K562 (cell line): Measurements from ENCODE around the gene ACOT13. TPM values are rescaled to one million over a fixed set of nuclear protein-coding genes. Genes with fewer than 3 reads are reported as not detected.

Experiments used
- ATAC-seq: fragments of 200-7000 bp; cut with Tn5 transposase; 3 replicates; pipeline ENCODE4 v1.9.1; 2020; ENCODE audit warnings: moderate library complexity
- BruUV-seq: library from RNA; stranded (reverse); fragments of 400-500 nt; replicated peaks from 2 replicates; lab custom pipeline; 2021; lab: Mats Ljungman, UMichigan
- CTCF ChIA-PET: fragments of 300-600 bp; formaldehyde crosslinking; extraction: SDS; loops from one replicate; lab custom pipeline; 2021; ENCODE audit warnings: low intra/inter-chr PET ratio; lab: Yijun Ruan, JAX
- POLR2A ChIA-PET: fragments of 300-600, 350-650 bp; sonication (Branson Sonifier 250); formaldehyde crosslinking; extraction: SDS; loops from one replicate; lab custom pipeline; 2021; ENCODE audit warnings: antibody characterized with exemption, inconsistent platforms; lab: Yijun Ruan, JAX
- DNase-seq, 4 experiments: peaks; one replicate each; pipeline versions ENCODE4 v3.0.0 to v3.0.0-alpha.2; 2011 to 2018; ENCODE audit warnings: low spot score in 3 of 4, mixed read lengths in 3 of 4; ENCODE audit errors: extremely low read depth in 1 of 4
- FAIRE-seq: peaks from 2 replicates; lab custom pipeline; 2011; peaks lifted over from hg19 to GRCh38; lab: Jason Lieb, UNC
- H2AFZ ChIP-seq: 2 replicates; pipeline ENCODE4 v1.6.0; 2011; ENCODE audit warnings: low read depth, low read length, control low read depth, inconsistent platforms
- H3K27ac ChIP-seq: fragments of 200-600 bp; 3 replicates; pipeline ENCODE4 v1.8.0; 2011; ENCODE audit warnings: low read depth, mild to moderate bottlenecking, control low read depth, inconsistent platforms, low read length, moderate library complexity, mixed read lengths; ENCODE audit errors: extremely low read depth
- H3K27me3 ChIP-seq, 2 experiments: fragments of 300-600 bp in 1 of 2; 2 replicates in 1 of 2; 3 replicates in 1 of 2; pipeline versions ENCODE4 v1.6.0 to v1.8.0; 2011; ENCODE audit warnings: inconsistent platforms in 2 of 2, low read length in 2 of 2, mild to moderate bottlenecking in 1 of 2, mixed read lengths in 1 of 2, moderate library complexity in 1 of 2; ENCODE audit not compliant: control insufficient read depth in 2 of 2, insufficient read depth in 2 of 2
- H3K36me3 ChIP-seq: fragments of 300-600 bp; 3 replicates; pipeline ENCODE4 v1.8.0; 2011; ENCODE audit warnings: mild to moderate bottlenecking, low read length, inconsistent platforms; ENCODE audit not compliant: control insufficient read depth, insufficient read depth
- H3K4me1 ChIP-seq, 2 experiments: fragments of 200-600 bp in 1 of 2; replicated peaks in 1 of 2; 2 replicates in 1 of 2; 3 replicates in 1 of 2; pipeline versions ENCODE4 v1.5.1 to v1.8.0; 2011; ENCODE audit warnings: inconsistent platforms in 2 of 2, low read length in 2 of 2, mild to moderate bottlenecking in 1 of 2, mixed read lengths in 1 of 2, moderate library complexity in 1 of 2; ENCODE audit not compliant: control insufficient read depth in 2 of 2, insufficient read depth in 2 of 2
- H3K4me2 ChIP-seq: 2 replicates; pipeline ENCODE4 v1.6.1; 2011; ENCODE audit warnings: low read length, control low read depth, inconsistent platforms, mixed read lengths; ENCODE audit not compliant: insufficient read depth
- H3K4me3 ChIP-seq: fragments of 200-600 bp; sonication (generic), shearing (Covaris generic); 2 replicates; pipeline ENCODE4 v1.5.1; 2016; ENCODE audit warnings: control low read depth, inconsistent platforms
- H3K79me2 ChIP-seq: fragments of 200-600 bp; 3 replicates; pipeline ENCODE4 v1.8.0; 2011; ENCODE audit warnings: low read length, inconsistent platforms; ENCODE audit not compliant: control insufficient read depth, insufficient read depth
- H3K9ac ChIP-seq, 2 experiments: 2 replicates each; pipeline versions ENCODE4 v1.6.0 to v1.6.1; 2011; ENCODE audit warnings: low read depth in 2 of 2, low read length in 2 of 2, control low read depth in 1 of 2, inconsistent platforms in 1 of 2, mild to moderate bottlenecking in 1 of 2, mixed read lengths in 1 of 2; ENCODE audit not compliant: insufficient read depth in 1 of 2
- H3K9me1 ChIP-seq: one replicate; pipeline ENCODE4 v1.6.0; 2011; ENCODE audit warnings: inconsistent platforms, mild to moderate bottlenecking, low read length, moderate library complexity; ENCODE audit not compliant: control insufficient read depth, insufficient read depth
- H3K9me3 ChIP-seq: replicated peaks from 2 replicates; pipeline ENCODE4 v1.5.1; 2011; ENCODE audit warnings: low read depth, low read length, inconsistent platforms; ENCODE audit not compliant: control insufficient read depth, insufficient read depth
- H4K20me1 ChIP-seq: replicated peaks from 2 replicates; pipeline ENCODE4 v1.6.1; 2011; ENCODE audit warnings: low read length, inconsistent platforms, mixed read lengths; ENCODE audit not compliant: control insufficient read depth, insufficient read depth
- FOXJ3 ChIP-seq: sonication (generic); formaldehyde crosslinking; IDR thresholded peaks from 2 replicates; pipeline ENCODE4 v1.4.0; 2020; ENCODE audit warnings: mild to moderate bottlenecking, missing genetic modification reagents
- MTA2 ChIP-seq: fragments of 450-650 bp; IDR thresholded peaks from 2 replicates; pipeline ENCODE4 v1.6.1; 2016; ENCODE audit warnings: low read depth
- PHF20 ChIP-seq: fragments of 450-650 bp; IDR thresholded peaks from 2 replicates; pipeline ENCODE4 v1.6.1; 2018; ENCODE audit not compliant: partially characterized antibody
- SOX6 ChIP-seq: fragments of 450-650 bp; IDR thresholded peaks from 2 replicates; pipeline ENCODE4 v1.6.1; 2014; ENCODE audit warnings: mild to moderate bottlenecking
- ZNF274 ChIP-seq: IDR thresholded peaks from 2 replicates; pipeline ENCODE4 v1.6.1; 2011; ENCODE audit warnings: low read depth, mild to moderate bottlenecking, low read length, moderate library complexity, borderline replicate concordance
- ZNF3 ChIP-seq: fragments of 250-450 bp; sonication (Bioruptor Pico); IDR thresholded peaks from 2 replicates; pipeline ENCODE4 v1.5.0; 2021; ENCODE audit warnings: mild to moderate bottlenecking, moderate library complexity
- ZNF316 ChIP-seq: fragments of 450-650 bp; IDR thresholded peaks from 2 replicates; pipeline ENCODE4 v1.6.1; 2016
- WGBS: fragments of 100-300 bp; shearing (Covaris generic); methylation state at CpG from one replicate; pipeline ENCODE4 v1.1.6; 2016; ENCODE audit warnings: low coverage, mixed read lengths; ENCODE audit not compliant: insufficient coverage; ENCODE audit errors: missing lambda C conversion rate; 5-methylcytosine and 5-hydroxymethylcytosine counted together
- in situ Hi-C: fragments of 300-500 bp; cut with MboI; formaldehyde crosslinking; loops from 4 replicates; pipeline ENCODE4 v1.15.0; 2018; ENCODE audit warnings: inconsistent platforms, mixed read lengths
- intact Hi-C: fragments of 100-400 bp; cut with micrococcal nuclease; formaldehyde crosslinking; loops from 2 replicates; pipeline ENCODE4 v1.14.2; 2022
- polyA plus RNA-seq, 8 experiments: library from polyadenylated mRNA; depleted of rRNA in 4 of 8; stranded (reverse) in 5 of 8; unstranded in 3 of 8; fragments of >200 nt; fragmentation: Nextera tagmentation in 2 of 8; fragmentation: Illumina TruSeq in 1 of 8; extraction: Ambion mirVana in 2 of 8; extraction: Trizol in 1 of 8; gene quantifications; 2 replicates each; pipeline versions ENCODE4 v1.2.1 to v1.2.3, GENCODE V29; 2011 to 2014; ENCODE audit warnings: inconsistent platforms in 1 of 8, missing spikeins in 1 of 8
- total RNA-seq, 7 experiments: library from RNA; depleted of rRNA in 6 of 7; stranded (reverse); fragments of >200 nt in 6 of 7; fragmentation: Illumina TruSeq in 2 of 7; extraction: Trizol in 2 of 7; gene quantifications; 2 replicates each; pipeline versions ENCODE4 v1.2.1 to v1.2.3, GENCODE V29; 2011 to 2021; ENCODE audit warnings: low replicate concordance in 1 of 7
- TF ChIP-seq, protein P1 (sequence below): fragments of 250-450 bp; sonication (Bioruptor Pico); IDR thresholded peaks from 2 replicates; pipeline ENCODE4 v1.8.0; 2021; ENCODE audit warnings: moderate library complexity, mild to moderate bottlenecking, inconsistent platforms
- TF ChIP-seq, protein P2 (sequence below), 2 experiments: fragments of 450-650 bp in 1 of 2; IDR thresholded peaks; 2 replicates each; pipeline ENCODE4 v1.6.1; 2011 to 2017; ENCODE audit warnings: low read depth in 2 of 2, antibody characterized with exemption in 1 of 2, borderline replicate concordance in 1 of 2, low read length in 1 of 2, mild to moderate bottlenecking in 1 of 2, mixed read lengths in 1 of 2; ENCODE audit not compliant: control insufficient read depth in 1 of 2
- TF ChIP-seq, protein P3 (sequence below): sonication (generic); formaldehyde crosslinking; IDR thresholded peaks from 2 replicates; pipeline ENCODE4 v1.8.0; 2022; ENCODE audit warnings: mild to moderate bottlenecking, missing genetic modification reagents

Gene ACOT13
- total and polyA plus RNA-seq, 9 of the 15 experiments (the other 6 are each of a cell fraction or from before 2014, with no cell fraction given), result 14.1 to 129 (median 65.7) TPM

DNA sequence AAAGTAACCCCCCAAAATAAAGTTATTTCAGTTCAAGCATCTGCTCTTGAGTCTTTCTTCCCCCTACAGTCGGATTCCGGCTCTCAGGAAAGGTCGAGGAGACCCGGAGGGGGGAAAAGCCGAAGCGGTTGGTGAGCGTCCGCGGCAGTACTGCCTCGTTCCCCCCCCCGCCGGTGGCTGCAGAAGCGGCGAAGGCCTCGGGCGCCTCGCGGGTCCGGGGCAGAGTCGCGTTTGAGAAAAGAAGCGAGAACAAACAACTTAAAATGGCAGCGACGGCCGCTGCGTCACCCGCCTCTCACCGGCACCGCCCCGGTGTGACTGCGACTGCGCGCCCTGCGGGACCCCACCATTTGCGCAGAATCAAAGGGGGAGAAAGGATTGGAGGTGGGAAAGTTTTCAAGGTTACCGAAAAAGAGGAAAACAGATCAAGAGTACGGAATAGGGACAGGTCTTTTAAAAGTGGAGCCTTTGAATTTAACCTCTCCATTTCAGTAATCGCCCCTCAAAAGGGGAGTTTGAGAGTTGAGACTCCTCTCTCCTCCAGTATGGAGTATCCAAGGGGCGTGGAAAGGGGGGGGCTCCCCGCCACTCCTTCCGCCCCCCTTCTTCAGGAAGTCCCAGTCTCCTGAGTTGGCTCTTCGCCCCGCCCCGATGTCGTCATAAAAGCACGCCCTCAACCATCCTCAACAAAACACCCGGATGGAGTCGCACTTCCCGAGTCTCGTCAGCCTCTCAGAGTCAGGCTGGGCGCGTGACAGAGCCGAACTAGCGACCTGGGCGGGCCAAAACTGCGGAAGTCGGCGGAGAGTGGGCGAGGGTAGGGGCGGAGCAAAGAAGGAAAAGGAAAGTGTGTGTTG, 54.0 kb downstream of the ACOT13 start:
- in situ Hi-C loops, result no loop called here
- POLR2A ChIA-PET, result interaction anchor here (0.6 to 3.0 kb wide), 11 partner anchors 8 to 53 kb away, joined by 3 to 22 read pairs (median 4); partner anchors contain the start of genes ACOT13 and TDP2
- TF ChIP-seq, protein P1, sequence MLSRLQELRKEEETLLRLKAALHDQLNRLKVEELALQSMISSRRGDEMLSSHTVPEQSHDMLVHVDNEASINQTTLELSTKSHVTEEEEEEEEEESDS, result no peak
- TF ChIP-seq ZNF3 (CRISPR knock-in tag) (peak; percentile 60; the same call in 1 of the 2 replicates), MTA2 (no peak), ZNF274 (no peak), FOXJ3 (CRISPR knock-in tag) (no peak), ZNF316 (0 out of 2 replicates have a peak, but pooled peaks have one; percentile 12), PHF20 (peak; percentile 86), SOX6 (peak; percentile 50; the same call in 1 of the 2 replicates)
- TF ChIP-seq, protein P2, sequence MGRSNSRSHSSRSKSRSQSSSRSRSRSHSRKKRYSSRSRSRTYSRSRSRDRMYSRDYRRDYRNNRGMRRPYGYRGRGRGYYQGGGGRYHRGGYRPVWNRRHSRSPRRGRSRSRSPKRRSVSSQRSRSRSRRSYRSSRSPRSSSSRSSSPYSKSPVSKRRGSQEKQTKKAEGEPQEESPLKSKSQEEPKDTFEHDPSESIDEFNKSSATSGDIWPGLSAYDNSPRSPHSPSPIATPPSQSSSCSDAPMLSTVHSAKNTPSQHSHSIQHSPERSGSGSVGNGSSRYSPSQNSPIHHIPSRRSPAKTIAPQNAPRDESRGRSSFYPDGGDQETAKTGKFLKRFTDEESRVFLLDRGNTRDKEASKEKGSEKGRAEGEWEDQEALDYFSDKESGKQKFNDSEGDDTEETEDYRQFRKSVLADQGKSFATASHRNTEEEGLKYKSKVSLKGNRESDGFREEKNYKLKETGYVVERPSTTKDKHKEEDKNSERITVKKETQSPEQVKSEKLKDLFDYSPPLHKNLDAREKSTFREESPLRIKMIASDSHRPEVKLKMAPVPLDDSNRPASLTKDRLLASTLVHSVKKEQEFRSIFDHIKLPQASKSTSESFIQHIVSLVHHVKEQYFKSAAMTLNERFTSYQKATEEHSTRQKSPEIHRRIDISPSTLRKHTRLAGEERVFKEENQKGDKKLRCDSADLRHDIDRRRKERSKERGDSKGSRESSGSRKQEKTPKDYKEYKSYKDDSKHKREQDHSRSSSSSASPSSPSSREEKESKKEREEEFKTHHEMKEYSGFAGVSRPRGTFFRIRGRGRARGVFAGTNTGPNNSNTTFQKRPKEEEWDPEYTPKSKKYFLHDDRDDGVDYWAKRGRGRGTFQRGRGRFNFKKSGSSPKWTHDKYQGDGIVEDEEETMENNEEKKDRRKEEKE (IDR thresholded peaks at IDR 0.05; ENCODE audit: borderline replicate concordance in 1 of 2, control insufficient read depth in 1 of 2, low read depth in 2 of 2, low read length in 1 of 2), result peak in 1 of 2 experiments; percentile 99; a peak in 2 of 4 replicates
- TF ChIP-seq, protein P3, sequence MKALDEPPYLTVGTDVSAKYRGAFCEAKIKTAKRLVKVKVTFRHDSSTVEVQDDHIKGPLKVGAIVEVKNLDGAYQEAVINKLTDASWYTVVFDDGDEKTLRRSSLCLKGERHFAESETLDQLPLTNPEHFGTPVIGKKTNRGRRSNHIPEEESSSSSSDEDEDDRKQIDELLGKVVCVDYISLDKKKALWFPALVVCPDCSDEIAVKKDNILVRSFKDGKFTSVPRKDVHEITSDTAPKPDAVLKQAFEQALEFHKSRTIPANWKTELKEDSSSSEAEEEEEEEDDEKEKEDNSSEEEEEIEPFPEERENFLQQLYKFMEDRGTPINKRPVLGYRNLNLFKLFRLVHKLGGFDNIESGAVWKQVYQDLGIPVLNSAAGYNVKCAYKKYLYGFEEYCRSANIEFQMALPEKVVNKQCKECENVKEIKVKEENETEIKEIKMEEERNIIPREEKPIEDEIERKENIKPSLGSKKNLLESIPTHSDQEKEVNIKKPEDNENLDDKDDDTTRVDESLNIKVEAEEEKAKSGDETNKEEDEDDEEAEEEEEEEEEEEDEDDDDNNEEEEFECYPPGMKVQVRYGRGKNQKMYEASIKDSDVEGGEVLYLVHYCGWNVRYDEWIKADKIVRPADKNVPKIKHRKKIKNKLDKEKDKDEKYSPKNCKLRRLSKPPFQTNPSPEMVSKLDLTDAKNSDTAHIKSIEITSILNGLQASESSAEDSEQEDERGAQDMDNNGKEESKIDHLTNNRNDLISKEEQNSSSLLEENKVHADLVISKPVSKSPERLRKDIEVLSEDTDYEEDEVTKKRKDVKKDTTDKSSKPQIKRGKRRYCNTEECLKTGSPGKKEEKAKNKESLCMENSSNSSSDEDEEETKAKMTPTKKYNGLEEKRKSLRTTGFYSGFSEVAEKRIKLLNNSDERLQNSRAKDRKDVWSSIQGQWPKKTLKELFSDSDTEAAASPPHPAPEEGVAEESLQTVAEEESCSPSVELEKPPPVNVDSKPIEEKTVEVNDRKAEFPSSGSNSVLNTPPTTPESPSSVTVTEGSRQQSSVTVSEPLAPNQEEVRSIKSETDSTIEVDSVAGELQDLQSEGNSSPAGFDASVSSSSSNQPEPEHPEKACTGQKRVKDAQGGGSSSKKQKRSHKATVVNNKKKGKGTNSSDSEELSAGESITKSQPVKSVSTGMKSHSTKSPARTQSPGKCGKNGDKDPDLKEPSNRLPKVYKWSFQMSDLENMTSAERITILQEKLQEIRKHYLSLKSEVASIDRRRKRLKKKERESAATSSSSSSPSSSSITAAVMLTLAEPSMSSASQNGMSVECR (CRISPR knock-in tag), result no peak; the same call in 1 of the 2 replicates

More for the DNA sequence above, 54.0 kb downstream of the ACOT13 start:
- Histone ChIP-seq H3K9ac (peak overlapping the region; percentile 97 to 99), H3K36me3 (peaks cover 34% of the 10 kb centered on the region), H3K4me1 (peaks cover 6 to 17% of the 10 kb centered on the region in 2 experiments; a peak in 3 of 5 replicates), H3K9me1 (peaks cover 4% of the 10 kb centered on the region), H2AFZ (peak overlapping the region; percentile 96), H3K27me3 (no peaks in the 10 kb centered on the region), H3K27ac (peak overlapping the region; percentile 97), H4K20me1 (peaks cover 28% of the 10 kb centered on the region), H3K4me3 (peak overlapping the region; percentile 94), H3K9me3 (no peaks in the 10 kb centered on the region; the same call in 1 of the 2 replicates), H3K4me2 (peak overlapping the region; percentile 93), H3K79me2 (peaks cover 48% of the 10 kb centered on the region)
- CTCF ChIA-PET, result interaction anchor here (0.7 kb wide), 1 partner anchor 53 kb away, joined by 3 read pairs; no protein-coding TSS in a partner anchor
- intact Hi-C loops, result loop anchor here (1.0 to 2.0 kb wide), 2 partner anchors 40 to 53 kb away; partner anchors contain the start of gene GMNN
- no TSS peak for BruUV-seq
- ATAC-seq (peak; percentile 88), DNase-seq (peak; percentile 98 to 100 (median 98)), FAIRE-seq (peak; percentile 98)
- 1% methylated on average over 54 of the region's 60 CpGs for WGBS
